HEK293T (cell line): ENCODE results near the gene MGAT4B.
A peak's percentile ranks its signal among the peaks of the same experiment; 100 is the strongest.

ENCODE experiments used
- CTCF ChIA-PET: fragments of 350-600 bp; formaldehyde crosslinking; extraction: SDS; loops from one replicate; lab custom pipeline; 2021; ENCODE audit warnings: antibody characterized with exemption, inconsistent platforms; lab: Yijun Ruan, JAX
- POLR2A ChIA-PET: fragments of 350-600 bp; formaldehyde crosslinking; extraction: SDS; loops from one replicate; lab custom pipeline; 2020; ENCODE audit warnings: antibody characterized with exemption, inconsistent platforms; lab: Yijun Ruan, JAX
- DNase-seq: peaks from one replicate; pipeline ENCODE4 v3.0.0; 2012; ENCODE audit warnings: mixed read lengths; ENCODE audit errors: extremely low spot score
- ARNT ChIP-seq: fragments of 450-650 bp; IDR thresholded peaks from 2 replicates; pipeline ENCODE4 v1.6.1; 2017; ENCODE audit warnings: mild to moderate bottlenecking
- BHLHE40 ChIP-seq: fragments of 450-650 bp; IDR thresholded peaks from 2 replicates; pipeline ENCODE4 v1.6.1; 2016; ENCODE audit warnings: mild to moderate bottlenecking, moderate library complexity, borderline replicate concordance
- CTBP1 ChIP-seq: fragments of 450-650 bp; IDR thresholded peaks from 2 replicates; pipeline ENCODE4 v1.6.1; 2016; ENCODE audit warnings: borderline replicate concordance
- ELF4 ChIP-seq: fragments of 450-650 bp; IDR thresholded peaks from 2 replicates; pipeline ENCODE4 v1.6.1; 2017; ENCODE audit warnings: antibody characterized with exemption
- FOXA1 ChIP-seq: fragments of 450-650 bp; IDR thresholded peaks from 2 replicates; pipeline ENCODE4 v1.6.1; 2016; ENCODE audit warnings: mild to moderate bottlenecking
- FOXK2 ChIP-seq: fragments of 450-650 bp; IDR thresholded peaks from 2 replicates; pipeline ENCODE4 v1.6.1; 2016; ENCODE audit warnings: mild to moderate bottlenecking
- FOXM1 ChIP-seq: fragments of 450-650 bp; IDR thresholded peaks from 2 replicates; pipeline ENCODE4 v1.6.1; 2017; ENCODE audit warnings: mild to moderate bottlenecking, borderline replicate concordance
- HDGF ChIP-seq: fragments of 450-650 bp; IDR thresholded peaks from 2 replicates; pipeline ENCODE4 v1.6.1; 2017; ENCODE audit warnings: antibody characterized with exemption, borderline replicate concordance
- L3MBTL2 ChIP-seq: fragments of 450-650 bp; conservative IDR thresholded peaks from 2 replicates; pipeline ENCODE4 v1.6.1; 2016; ENCODE audit warnings: mild to moderate bottlenecking
- LEF1 ChIP-seq: fragments of 450-650 bp; IDR thresholded peaks from 2 replicates; pipeline ENCODE4 v1.6.1; 2017; ENCODE audit warnings: mild to moderate bottlenecking, borderline replicate concordance
- NFRKB ChIP-seq: fragments of 450-650 bp; IDR thresholded peaks from 2 replicates; pipeline ENCODE4 v1.6.1; 2016; ENCODE audit warnings: mild to moderate bottlenecking, moderate library complexity
- SP1 ChIP-seq: fragments of 450-650 bp; IDR thresholded peaks from 2 replicates; pipeline ENCODE4 v1.6.1; 2017
- SUZ12 ChIP-seq: fragments of 450-650 bp; IDR thresholded peaks from 2 replicates; pipeline ENCODE4 v1.6.1; 2016; ENCODE audit warnings: mild to moderate bottlenecking
- TARDBP ChIP-seq: fragments of 450-650 bp; IDR thresholded peaks from 2 replicates; pipeline ENCODE4 v1.6.1; 2016
- ZNF384 ChIP-seq: fragments of 450-650 bp; IDR thresholded peaks from 2 replicates; pipeline ENCODE4 v1.6.1; 2016
- TF ChIP-seq, protein P1 (sequence below): fragments of 450-650 bp; IDR thresholded peaks from 2 replicates; pipeline ENCODE4 v1.6.1; 2016

MGAT4B gene

DNA sequence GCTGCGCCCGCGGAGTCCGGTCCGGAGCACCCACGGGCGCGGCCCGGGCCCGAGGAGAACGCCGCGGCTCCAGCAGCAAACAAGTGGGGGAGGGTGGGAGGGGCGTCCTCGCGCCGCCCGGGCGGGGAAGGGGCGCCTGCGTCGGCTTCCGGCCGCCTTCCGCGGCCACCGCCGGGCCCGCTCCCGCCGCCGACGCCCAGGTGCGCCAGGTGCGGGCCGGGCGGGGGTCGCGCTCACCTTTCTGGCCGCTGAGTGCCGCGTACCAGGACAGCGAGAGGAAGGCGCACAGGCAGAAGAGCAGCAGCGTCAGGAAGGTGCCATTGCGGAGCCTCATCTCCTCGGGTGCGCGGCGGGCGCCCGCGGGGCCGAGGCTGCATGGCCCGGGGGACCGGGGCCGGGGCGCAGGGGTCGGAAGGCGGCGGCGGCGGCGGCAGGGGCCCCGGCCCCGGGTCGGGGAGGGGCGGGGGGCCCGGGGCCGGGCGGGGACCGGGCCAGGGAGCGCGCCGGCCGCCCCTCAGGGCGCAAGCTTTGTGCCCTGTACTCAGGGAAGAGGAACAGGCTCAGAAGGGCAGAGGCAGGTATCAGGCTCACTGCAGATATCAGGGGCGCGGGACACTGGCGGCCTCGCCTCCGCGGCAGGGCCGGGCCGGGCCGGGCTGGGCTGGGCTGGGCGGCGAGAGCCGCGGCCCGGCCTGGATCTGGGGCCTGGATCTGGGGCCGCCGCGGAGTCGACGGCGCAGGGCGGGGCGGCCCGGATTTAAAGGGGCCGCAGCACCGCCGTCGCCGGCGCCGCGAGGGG, at the start of gene MGAT4B:
Gene MGAT4B (minus strand): TSS at position 617 of the 799 bp plus-strand sequence. CDS start 283 bp downstream, at position 334.
- CTCF ChIA-PET = interaction anchor here (0.6 kb wide), 1 partner anchor 216 kb away, joined by 3 read pairs; no protein-coding TSS in a partner anchor

DNA sequence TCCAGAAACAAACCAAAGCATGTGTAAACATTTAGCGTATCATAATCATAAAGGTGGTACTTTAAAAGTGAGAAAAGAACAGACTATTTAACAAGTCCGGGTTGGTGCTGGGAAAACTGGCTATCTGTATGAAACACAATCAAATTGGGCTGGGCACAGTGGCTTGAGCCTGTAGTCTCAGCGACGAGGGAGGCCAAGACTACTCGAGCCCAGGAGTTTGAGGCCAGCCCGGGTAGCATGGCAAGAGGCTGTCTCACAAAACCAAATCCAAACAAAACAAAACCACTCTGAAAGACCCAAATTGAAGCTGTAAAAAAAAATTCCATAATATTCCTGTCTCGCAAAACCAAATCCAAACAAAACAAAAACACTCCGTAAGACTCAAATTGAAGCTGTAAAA, 47.7 kb upstream of the MGAT4B start:
- TF ChIP-seq ZNF384 (no peak), LEF1 (no peak), FOXM1 (no peak), NFRKB (no peak), TARDBP (no peak), CTBP1 (no peak), SP1 (no peak), BHLHE40 (no peak), L3MBTL2 (no peak), FOXK2 (no peak), ARNT (no peak), ELF4 (no peak), FOXA1 (no peak), SUZ12 (no peak), HDGF (no peak)
- TF ChIP-seq, protein P1, sequence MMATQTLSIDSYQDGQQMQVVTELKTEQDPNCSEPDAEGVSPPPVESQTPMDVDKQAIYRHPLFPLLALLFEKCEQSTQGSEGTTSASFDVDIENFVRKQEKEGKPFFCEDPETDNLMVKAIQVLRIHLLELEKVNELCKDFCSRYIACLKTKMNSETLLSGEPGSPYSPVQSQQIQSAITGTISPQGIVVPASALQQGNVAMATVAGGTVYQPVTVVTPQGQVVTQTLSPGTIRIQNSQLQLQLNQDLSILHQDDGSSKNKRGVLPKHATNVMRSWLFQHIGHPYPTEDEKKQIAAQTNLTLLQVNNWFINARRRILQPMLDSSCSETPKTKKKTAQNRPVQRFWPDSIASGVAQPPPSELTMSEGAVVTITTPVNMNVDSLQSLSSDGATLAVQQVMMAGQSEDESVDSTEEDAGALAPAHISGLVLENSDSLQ = no peak
- DNase-seq = no peak
- POLR2A ChIA-PET = no interaction called here
- CTCF ChIA-PET = no interaction called here

More for the DNA sequence above, at the start of gene MGAT4B:
- POLR2A ChIA-PET = interaction anchor here (1.2 to 1.6 kb wide), 3 partner anchors 14 to 183 kb away, joined by 3 to 5 read pairs (median 3); partner anchors contain the start of genes HNRNPH1 and SQSTM1
- peak; percentile 84 for DNase-seq
- no peak for TF ChIP-seq SP1
- peak; percentile 54; the same call in 1 of the 2 replicates for TF ChIP-seq ARNT
- TF ChIP-seq L3MBTL2 = no peak
- TF ChIP-seq ZNF384 = no peak
- TF ChIP-seq FOXM1 = peak; percentile 97

DNA sequence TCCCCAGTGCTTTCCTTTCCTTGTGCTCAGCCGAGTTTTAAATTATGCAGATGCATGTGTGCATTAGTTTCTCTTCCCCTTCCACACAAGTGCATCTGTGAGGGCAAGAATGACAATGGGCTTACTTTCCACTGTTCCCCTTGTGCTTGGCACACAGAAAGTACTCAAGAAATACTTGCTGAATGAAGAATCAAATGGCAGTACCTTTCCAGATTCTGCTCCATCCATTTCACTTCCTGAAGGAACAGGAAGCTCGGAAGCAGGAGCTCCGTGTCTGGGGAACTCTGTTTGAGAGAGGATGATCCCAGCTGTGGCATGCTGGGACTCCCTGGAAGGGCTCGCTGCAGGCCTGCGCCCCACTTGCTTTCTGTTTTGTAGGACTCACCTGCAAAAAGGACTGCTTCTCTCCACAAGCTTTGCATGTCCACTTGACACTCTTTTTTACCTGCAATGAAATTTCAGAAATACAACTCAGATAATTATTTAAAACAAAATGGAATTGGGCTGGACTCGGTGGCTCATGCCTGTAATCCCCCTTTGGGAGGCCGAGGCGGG, 46.4 kb upstream of the MGAT4B start:
- no peak for DNase-seq
- ChIA-PET POLR2A (no interaction called here), CTCF (no interaction called here)
- TF ChIP-seq FOXA1 = no peak
- no peak for TF ChIP-seq ELF4
- TF ChIP-seq HDGF = no peak
- no peak for TF ChIP-seq ZNF384
- TF ChIP-seq BHLHE40 = no peak
- no peak for TF ChIP-seq CTBP1
- no peak for TF ChIP-seq SP1
- TF ChIP-seq LEF1 = no peak
- TF ChIP-seq SUZ12 = no peak
- TF ChIP-seq, protein P1 = no peak
- no peak for TF ChIP-seq ARNT
- no peak for TF ChIP-seq NFRKB
- TF ChIP-seq FOXM1 = no peak
- no peak for TF ChIP-seq L3MBTL2
- TF ChIP-seq TARDBP = no peak
- no peak for TF ChIP-seq FOXK2

DNA sequence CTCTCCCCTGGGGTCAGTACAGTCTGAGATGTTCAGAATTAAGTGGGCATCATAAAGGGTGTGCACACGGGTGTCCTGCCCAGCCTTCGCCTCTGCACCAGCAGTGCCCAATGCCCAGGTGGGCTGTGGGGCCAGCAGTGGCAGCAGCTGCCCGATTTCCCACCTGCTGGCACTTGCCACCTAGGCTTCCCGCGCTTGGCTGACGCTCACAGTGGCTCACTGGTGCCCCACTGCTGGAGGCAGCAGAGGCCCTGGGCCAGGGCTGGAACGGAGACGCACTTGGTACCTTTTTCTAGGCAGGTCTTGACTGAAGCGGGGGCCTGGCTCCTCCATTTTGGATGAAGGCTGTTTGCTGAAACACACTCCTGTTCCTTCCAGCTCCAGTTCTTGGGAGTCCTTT, 35.0 kb upstream of the MGAT4B start:
- no peak for DNase-seq
- TF ChIP-seq LEF1 (no peak), CTBP1 (no peak), NFRKB (no peak)
- POLR2A ChIA-PET = interaction anchor here (1.0 kb wide), 1 partner anchor 218 kb away, joined by 3 read pairs; the partner anchor contains the start of gene HNRNPH1
- CTCF ChIA-PET = interaction anchor here (0.6 kb wide), 1 partner anchor 79 kb away, joined by 3 read pairs; no protein-coding TSS in a partner anchor

DNA sequence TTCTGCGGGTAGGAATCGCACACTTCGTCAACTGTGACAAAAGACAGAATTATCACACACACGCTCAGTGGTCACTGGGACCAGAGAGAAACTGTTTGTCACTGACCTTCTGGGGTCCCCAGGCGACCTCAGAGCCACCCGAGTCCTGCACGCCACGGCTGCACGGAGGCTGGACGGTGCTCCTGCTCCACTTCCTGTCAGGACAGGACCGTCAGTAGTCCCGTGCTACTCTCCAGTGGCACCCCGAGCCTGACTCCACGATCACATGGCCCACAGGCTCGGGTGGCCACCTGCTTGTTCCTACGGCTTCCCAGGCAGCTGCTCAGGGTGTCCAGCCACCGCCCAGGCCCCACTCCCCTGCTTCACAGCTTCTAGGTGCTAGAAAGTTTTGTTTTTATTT, 34.1 kb upstream of the MGAT4B start:
- CTCF ChIA-PET = no interaction called here
- TF ChIP-seq SUZ12 = no peak
- no peak for TF ChIP-seq NFRKB
- TF ChIP-seq, protein P1 = no peak
- TF ChIP-seq BHLHE40 = no peak
- no peak for TF ChIP-seq FOXA1
- no peak for TF ChIP-seq ZNF384
- TF ChIP-seq LEF1 = no peak
- no peak for TF ChIP-seq CTBP1
- TF ChIP-seq ELF4 = no peak
- TF ChIP-seq ARNT = no peak
- no peak for TF ChIP-seq HDGF
- no peak for TF ChIP-seq TARDBP
- TF ChIP-seq SP1 = no peak
- TF ChIP-seq L3MBTL2 = no peak
- no peak for DNase-seq
- POLR2A ChIA-PET = interaction anchor here (1.0 kb wide), 1 partner anchor 217 kb away, joined by 3 read pairs; the partner anchor contains the start of gene HNRNPH1

DNA sequence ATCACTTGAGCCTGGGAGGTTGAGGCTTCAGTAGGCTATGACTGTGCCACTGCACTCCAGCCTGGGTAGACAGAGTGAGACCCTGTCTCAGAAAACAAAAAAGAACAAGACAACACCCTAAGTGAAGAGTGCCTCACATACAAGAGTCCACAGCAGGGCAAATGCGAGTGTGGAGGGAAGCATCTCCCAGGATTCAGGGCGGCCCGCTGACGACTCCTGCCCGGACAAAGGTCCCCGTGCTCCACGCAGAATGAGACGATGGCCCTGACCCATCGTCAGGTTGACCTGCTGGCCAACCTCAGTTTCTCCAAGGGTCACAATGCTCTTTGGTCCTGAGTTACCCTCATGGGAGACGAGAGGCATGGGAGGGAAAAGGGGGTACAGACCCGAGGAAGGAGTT, 33.7 kb upstream of the MGAT4B start:
- TF ChIP-seq TARDBP = no peak
- TF ChIP-seq L3MBTL2 = no peak
- no peak for TF ChIP-seq FOXM1
- no peak for TF ChIP-seq SP1
- TF ChIP-seq LEF1 = no peak
- TF ChIP-seq CTBP1 = no peak
- no peak for TF ChIP-seq SUZ12
- ChIA-PET CTCF (no interaction called here), POLR2A (no interaction called here)
- no peak for DNase-seq
